MM.1S (cell line): ENCODE measurements around the gene CPEB1.

Experiments
- DNase-seq: peaks from one replicate; pipeline ENCODE4 v3.0.0-alpha.2; 2015
- H2AFZ ChIP-seq: fragments of 300-600 bp; sonication (generic); 2 replicates; pipeline ENCODE4 v1.6.0; 2016; ENCODE audit warnings: antibody characterized with exemption, low read length
- H3F3A ChIP-seq: fragments of 300-600 bp; sonication (generic); 2 replicates; pipeline ENCODE4 v1.6.1; 2016; ENCODE audit warnings: mild to moderate bottlenecking, antibody characterized with exemption, low read length, moderate library complexity, mixed read lengths; ENCODE audit not compliant: insufficient read depth
- H3K27ac ChIP-seq: fragments of 300-600 bp; sonication (generic); 2 replicates; pipeline ENCODE4 v1.5.1; 2016; ENCODE audit warnings: mild to moderate bottlenecking, low read length
- H3K27me3 ChIP-seq: fragments of 300-600 bp; sonication (generic); replicated peaks from 2 replicates; pipeline ENCODE4 v1.6.0; 2016; ENCODE audit warnings: low read length; ENCODE audit not compliant: insufficient read depth
- H3K36me3 ChIP-seq: fragments of 300-600 bp; sonication (generic); replicated peaks from 2 replicates; pipeline ENCODE4 v1.6.1; 2016; ENCODE audit warnings: mild to moderate bottlenecking, low read length, mixed read lengths; ENCODE audit not compliant: insufficient read depth
- H3K4me1 ChIP-seq: fragments of 300-600 bp; sonication (generic); 2 replicates; pipeline ENCODE4 v1.6.1; 2016; ENCODE audit warnings: low read length, mixed read lengths
- H3K4me2 ChIP-seq: fragments of 300-600 bp; sonication (generic); 2 replicates; pipeline ENCODE4 v1.6.0; 2016; ENCODE audit warnings: low read depth, low read length
- H3K4me3 ChIP-seq: fragments of 300-600 bp; sonication (generic); 2 replicates; pipeline ENCODE4 v1.5.1; 2016; ENCODE audit warnings: low read length, mixed read lengths
- H3K79me2 ChIP-seq: fragments of 300-600 bp; sonication (generic); 2 replicates; pipeline ENCODE4 v1.6.1; 2016; ENCODE audit warnings: mixed run types, low read length, mixed read lengths
- H3K9ac ChIP-seq: fragments of 300-600 bp; sonication (generic); 2 replicates; pipeline ENCODE4 v1.6.1; 2016; ENCODE audit warnings: low read length, mixed read lengths
- H3K9me2 ChIP-seq: fragments of 300-600 bp; sonication (generic); replicated peaks from 2 replicates; pipeline ENCODE4 v1.6.1; 2016; ENCODE audit warnings: mild to moderate bottlenecking, low read length, mixed read lengths; ENCODE audit not compliant: insufficient read depth
- H3K9me3 ChIP-seq: fragments of 300-600 bp; sonication (generic); replicated peaks from 2 replicates; pipeline ENCODE4 v1.6.1; 2016; ENCODE audit warnings: mild to moderate bottlenecking, low read length, mixed read lengths; ENCODE audit not compliant: insufficient read depth
- H4K20me1 ChIP-seq: fragments of 300-600 bp; sonication (generic); 2 replicates; pipeline ENCODE4 v1.6.1; 2016; ENCODE audit warnings: mild to moderate bottlenecking, low read length, moderate library complexity, mixed read lengths; ENCODE audit not compliant: insufficient read depth
- EZH2 ChIP-seq: fragments of 300-600 bp; sonication (generic); optimal IDR thresholded peaks from 2 replicates; pipeline ENCODE3; 2017; ENCODE audit warnings: low read depth, mild to moderate bottlenecking, antibody characterized with exemption, low read length, mixed read lengths
- EZH2phosphoT487 ChIP-seq: fragments of 300-600 bp; sonication (generic); IDR thresholded peaks from 2 replicates; pipeline ENCODE4 v1.6.1; 2018; ENCODE audit warnings: antibody characterized with exemption, low read length
- TF ChIP-seq, protein P1 (sequence below): fragments of 300-600 bp; sonication (generic); IDR thresholded peaks from 2 replicates; pipeline ENCODE4 v1.5.1; 2016; ENCODE audit warnings: antibody characterized with exemption, low read length, mixed read lengths

CPEB1 gene

GRCh38 chr15:82540984-82541431 lies 106.2 kb downstream of the CPEB1 start:
- Histone ChIP-seq H3K79me2 (peaks cover 46% of the 10 kb centered on the region), H4K20me1 (peaks cover 29% of the 10 kb centered on the region), H3K4me3 (peak overlapping the region; percentile 91), H3K4me2 (peak overlapping the region; percentile 98), H3K4me1 (peaks cover 17% of the 10 kb centered on the region), H3K27ac (peak overlapping the region; percentile 48; the same call in 1 of the 2 replicates), H3K27me3 (no peaks in the 10 kb centered on the region), H3K9ac (peak overlapping the region; percentile 86), H3F3A (peaks cover 39% of the 10 kb centered on the region), H2AFZ (peak overlapping the region; percentile 89), H3K36me3 (peaks cover 19% of the 10 kb centered on the region), H3K9me2 (no peaks in the 10 kb centered on the region), H3K9me3 (no peaks in the 10 kb centered on the region)
- TF ChIP-seq, protein P1, sequence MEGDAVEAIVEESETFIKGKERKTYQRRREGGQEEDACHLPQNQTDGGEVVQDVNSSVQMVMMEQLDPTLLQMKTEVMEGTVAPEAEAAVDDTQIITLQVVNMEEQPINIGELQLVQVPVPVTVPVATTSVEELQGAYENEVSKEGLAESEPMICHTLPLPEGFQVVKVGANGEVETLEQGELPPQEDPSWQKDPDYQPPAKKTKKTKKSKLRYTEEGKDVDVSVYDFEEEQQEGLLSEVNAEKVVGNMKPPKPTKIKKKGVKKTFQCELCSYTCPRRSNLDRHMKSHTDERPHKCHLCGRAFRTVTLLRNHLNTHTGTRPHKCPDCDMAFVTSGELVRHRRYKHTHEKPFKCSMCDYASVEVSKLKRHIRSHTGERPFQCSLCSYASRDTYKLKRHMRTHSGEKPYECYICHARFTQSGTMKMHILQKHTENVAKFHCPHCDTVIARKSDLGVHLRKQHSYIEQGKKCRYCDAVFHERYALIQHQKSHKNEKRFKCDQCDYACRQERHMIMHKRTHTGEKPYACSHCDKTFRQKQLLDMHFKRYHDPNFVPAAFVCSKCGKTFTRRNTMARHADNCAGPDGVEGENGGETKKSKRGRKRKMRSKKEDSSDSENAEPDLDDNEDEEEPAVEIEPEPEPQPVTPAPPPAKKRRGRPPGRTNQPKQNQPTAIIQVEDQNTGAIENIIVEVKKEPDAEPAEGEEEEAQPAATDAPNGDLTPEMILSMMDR, result no peak
- TF ChIP-seq EZH2phosphoT487, result no peak
- TF ChIP-seq EZH2, result no peak
- DNase-seq, result no peak

DNA sequence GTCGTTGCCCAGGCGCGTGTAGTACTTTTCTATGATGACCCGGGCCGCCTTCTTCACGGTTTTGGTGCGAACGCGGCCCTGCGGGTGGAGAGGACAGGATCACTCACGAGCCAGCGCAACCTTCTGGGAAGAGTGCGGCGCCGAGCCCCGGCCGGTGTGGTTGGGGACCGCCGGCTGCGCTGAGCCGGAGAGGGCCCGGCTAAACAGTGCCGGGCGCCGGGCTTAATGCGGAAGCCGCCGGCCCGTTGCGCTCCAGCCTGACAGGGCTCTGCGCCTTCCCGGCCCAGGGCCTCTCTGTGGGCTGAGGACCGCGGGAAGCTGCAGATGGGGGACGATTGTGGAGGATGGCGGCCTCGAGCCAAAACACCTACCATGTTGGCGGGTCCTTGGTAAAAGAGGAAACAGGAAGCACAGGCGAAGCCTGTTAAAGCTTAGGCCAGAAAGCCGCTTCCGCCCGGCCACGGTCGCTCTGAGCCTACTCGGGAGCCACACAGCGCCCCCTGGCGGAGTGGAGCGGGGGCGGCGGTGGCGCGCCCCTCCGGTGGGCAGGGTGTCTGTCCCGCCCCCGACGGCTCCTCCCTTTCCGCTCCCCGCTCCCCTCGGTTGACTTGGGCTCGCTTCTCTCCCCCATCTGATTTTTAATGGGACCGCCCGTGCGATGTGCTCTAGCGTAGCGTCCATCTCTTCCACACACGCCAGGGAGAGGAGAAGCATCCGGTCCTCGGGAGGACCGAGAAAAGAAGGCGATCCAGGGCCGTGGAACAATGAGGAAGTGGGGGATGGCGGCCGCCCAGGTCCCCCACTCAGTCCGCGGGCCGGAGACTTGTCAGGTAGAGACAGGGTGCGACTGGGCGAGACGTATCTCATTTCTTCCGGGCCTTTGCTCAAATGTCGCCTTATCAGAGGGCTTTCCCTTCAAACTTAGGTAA lies 106.8 kb downstream of the CPEB1 start, which contains the start of gene RPS17:
RPS17 (minus strand) TSS at position 403 of the 929 bp plus-strand sequence; CDS start at position 374, 29 bp downstream.
- Histone ChIP-seq H3K27me3 (no peaks in the 10 kb centered on the region), H3K36me3 (peaks cover 19% of the 10 kb centered on the region), H3K4me1 (peaks cover 17% of the 10 kb centered on the region), H3K79me2 (peaks cover 46% of the 10 kb centered on the region), H2AFZ (peak within 1 kb of the TSS; percentile 89), H3K27ac (peak within 1 kb of the TSS; percentile 70; the same call in 1 of the 2 replicates), H3K9me2 (no peaks in the 10 kb centered on the region), H3K4me2 (peak within 1 kb of the TSS; percentile 98), H3K4me3 (peak within 1 kb of the TSS; percentile 91), H3K9me3 (no peaks in the 10 kb centered on the region), H4K20me1 (peaks cover 31% of the 10 kb centered on the region), H3K9ac (peak within 1 kb of the TSS; percentile 99), H3F3A (peaks cover 46% of the 10 kb centered on the region)
- DNase-seq, result peak; percentile 97
- TF ChIP-seq EZH2phosphoT487 (no peak), EZH2 (no peak)
- TF ChIP-seq, protein P1, result peak; percentile 92

- Histone ChIP-seq H3K9ac (peak overlapping the region; percentile 99), H3K27me3 (no peaks in the 10 kb centered on the region), H3K36me3 (peaks cover 19% of the 10 kb centered on the region), H3K27ac (peak overlapping the region; percentile 70; the same call in 1 of the 2 replicates), H3K9me2 (no peaks in the 10 kb centered on the region), H3F3A (peaks cover 47% of the 10 kb centered on the region), H3K4me3 (peak overlapping the region; percentile 91), H3K4me2 (peak overlapping the region; percentile 91), H4K20me1 (peaks cover 31% of the 10 kb centered on the region), H3K79me2 (peaks cover 46% of the 10 kb centered on the region), H3K9me3 (no peaks in the 10 kb centered on the region), H3K4me1 (peaks cover 17% of the 10 kb centered on the region), H2AFZ (no peak overlapping the region; the same call in 1 of the 2 replicates)
- TF ChIP-seq EZH2phosphoT487 (no peak), EZH2 (no peak)
- TF ChIP-seq, protein P1, result no peak
- no peak for DNase-seq
Observed at GRCh38 chr15:82539691-82540054, 107.5 kb downstream of the CPEB1 start.
